Neural cell (in vitro differentiated cells): ENCODE results near the gene PTTG1. TPM values are rescaled to one million over a fixed set of nuclear protein-coding genes. Genes with fewer than 3 reads are reported as not detected.

Source experiments
- H2AFZ ChIP-seq: fragments of 200-600, 300-800 bp; sonication (generic), shearing (Covaris generic); 2 replicates; pipeline ENCODE4 v1.6.0; 2014; ENCODE audit warnings: low read depth, mild to moderate bottlenecking, antibody characterized with exemption, low read length, moderate library complexity
- H3F3A ChIP-seq: fragments of 200-600 bp; shearing (Covaris generic); 2 replicates; pipeline ENCODE4 v1.6.1; 2016; ENCODE audit warnings: mild to moderate bottlenecking, moderate library complexity, mixed read lengths, antibody characterized with exemption, low read length; ENCODE audit not compliant: insufficient read depth, poor library complexity, severe bottlenecking
- H3K27ac ChIP-seq: fragments of 200-600, 300-800 bp; sonication (generic), shearing (Covaris generic); 2 replicates; pipeline ENCODE4 v1.5.1; 2014; ENCODE audit warnings: mild to moderate bottlenecking, low read length, moderate library complexity
- H3K27me3 ChIP-seq: fragments of 300-800, 200-600 bp; sonication (generic), shearing (Covaris generic); 2 replicates; pipeline ENCODE4 v1.6.0; 2014; ENCODE audit warnings: mild to moderate bottlenecking, low read depth, low read length, moderate library complexity; ENCODE audit not compliant: insufficient read depth
- H3K36me3 ChIP-seq: fragments of 300-800, 200-600 bp; sonication (generic), shearing (Covaris generic); 2 replicates; pipeline ENCODE4 v1.5.1; 2014; ENCODE audit warnings: mild to moderate bottlenecking, antibody characterized with exemption, low read length, moderate library complexity; ENCODE audit not compliant: insufficient read depth
- H3K4me2 ChIP-seq: fragments of 300-800, 200-600 bp; sonication (generic), shearing (Covaris generic); 2 replicates; pipeline ENCODE4 v1.6.0; 2014; ENCODE audit warnings: mild to moderate bottlenecking, low read length
- H3K4me3 ChIP-seq: fragments of 300-800, 200-600 bp; sonication (generic), shearing (Covaris generic); 2 replicates; pipeline ENCODE4 v1.5.1; 2014; ENCODE audit warnings: mild to moderate bottlenecking, low read length, moderate library complexity
- H3K79me2 ChIP-seq: fragments of 200-600 bp; shearing (Covaris generic); replicated peaks from 2 replicates; pipeline ENCODE4 v1.6.0; 2014; ENCODE audit warnings: mild to moderate bottlenecking, low read length, moderate library complexity; ENCODE audit not compliant: insufficient read depth
- H3K9ac ChIP-seq: fragments of 300-800, 200-600 bp; sonication (generic), shearing (Covaris generic); 2 replicates; pipeline ENCODE4 v1.6.1; 2016; ENCODE audit warnings: mild to moderate bottlenecking, low read length, mixed read lengths
- H3K9me2 ChIP-seq: fragments of 200-600 bp; shearing (Covaris generic); 2 replicates; pipeline ENCODE4 v1.6.1; 2016; ENCODE audit warnings: mild to moderate bottlenecking, low read length, mixed read lengths; ENCODE audit not compliant: insufficient read depth
- H3K9me3 ChIP-seq: fragments of 200-600, 300-800 bp; sonication (generic), shearing (Covaris generic); 2 replicates; pipeline ENCODE4 v1.6.1; 2016; ENCODE audit warnings: mild to moderate bottlenecking, mixed run types, low read length, moderate library complexity, mixed read lengths
- H4K20me1 ChIP-seq: fragments of 200-600 bp; shearing (Covaris generic); 2 replicates; pipeline ENCODE4 v1.6.1; 2016; ENCODE audit warnings: mild to moderate bottlenecking, mixed run types; ENCODE audit not compliant: insufficient read depth
- EP300 ChIP-seq: fragments of 450-650 bp; conservative IDR thresholded peaks from 2 replicates; pipeline ENCODE4 v1.6.1; 2014; ENCODE audit warnings: antibody characterized with exemption, mild to moderate bottlenecking, moderate library complexity; ENCODE audit not compliant: poor library complexity, severe bottlenecking
- EZH2 ChIP-seq: fragments of 200-600, 300-800 bp; shearing (Covaris generic), sonication (generic); IDR thresholded peaks from 2 replicates; pipeline ENCODE4 v1.6.1; 2014; ENCODE audit warnings: antibody characterized with exemption, low read length, borderline replicate concordance, mild to moderate bottlenecking; ENCODE audit not compliant: insufficient read depth, poor library complexity, severe bottlenecking
- MXI1 ChIP-seq: fragments of 450-650 bp; conservative IDR thresholded peaks from 2 replicates; pipeline ENCODE4 v1.6.1; 2014; ENCODE audit warnings: antibody characterized with exemption, mild to moderate bottlenecking; ENCODE audit not compliant: poor library complexity, severe bottlenecking
- POLR2AphosphoS5 ChIP-seq: IDR thresholded peaks from 2 replicates; pipeline ENCODE4 v1.6.1; 2012
- RAD21 ChIP-seq: fragments of 450-650 bp; conservative IDR thresholded peaks from 2 replicates; pipeline ENCODE4 v1.6.1; 2014; ENCODE audit warnings: antibody characterized with exemption, mild to moderate bottlenecking, moderate library complexity
- REST ChIP-seq: IDR thresholded peaks from 2 replicates; pipeline ENCODE4 v1.6.1; 2012; ENCODE audit warnings: borderline replicate concordance
- SMC3 ChIP-seq: fragments of 450-650 bp; conservative IDR thresholded peaks from 2 replicates; pipeline ENCODE4 v1.6.1; 2014; ENCODE audit warnings: antibody characterized with exemption, mild to moderate bottlenecking, moderate library complexity; ENCODE audit not compliant: poor library complexity
- TAF1 ChIP-seq: IDR thresholded peaks from 2 replicates; pipeline ENCODE4 v1.6.1; 2012; ENCODE audit warnings: low read depth
- polyA plus RNA-seq: library from polyadenylated mRNA; depleted of rRNA; stranded (reverse); fragments of >200 nt; gene quantifications from 2 replicates; pipeline ENCODE4 v1.2.3, GENCODE V29; 2014
- TF ChIP-seq, protein P1 (sequence below): fragments of 450-650 bp; IDR thresholded peaks from 2 replicates; pipeline ENCODE4 v1.5.1; 2014; ENCODE audit warnings: antibody characterized with exemption, mild to moderate bottlenecking, moderate library complexity; ENCODE audit not compliant: poor library complexity, severe bottlenecking

PTTG1 gene
- polyA plus RNA-seq, 1 donor from 2014 or later = 42.6 TPM

- Histone ChIP-seq H4K20me1 (no peaks in the 10 kb centered on the region), H2AFZ (no peak overlapping the region), H3K36me3 (no peaks in the 10 kb centered on the region), H3K27me3 (no peaks in the 10 kb centered on the region), H3F3A (no peaks in the 10 kb centered on the region), H3K79me2 (no peaks in the 10 kb centered on the region), H3K9me2 (no peaks in the 10 kb centered on the region), H3K9me3 (peaks cover 4% of the 10 kb centered on the region), H3K9ac (no peak overlapping the region), H3K4me3 (no peak overlapping the region), H3K27ac (no peak overlapping the region), H3K4me2 (no peak overlapping the region)
- TF ChIP-seq SMC3 = no peak
- no peak for TF ChIP-seq EP300
- no peak for TF ChIP-seq POLR2AphosphoS5
- no peak for TF ChIP-seq RAD21
- no peak for TF ChIP-seq REST
- TF ChIP-seq MXI1 = no peak
- no peak for TF ChIP-seq TAF1
- TF ChIP-seq, protein P1, sequence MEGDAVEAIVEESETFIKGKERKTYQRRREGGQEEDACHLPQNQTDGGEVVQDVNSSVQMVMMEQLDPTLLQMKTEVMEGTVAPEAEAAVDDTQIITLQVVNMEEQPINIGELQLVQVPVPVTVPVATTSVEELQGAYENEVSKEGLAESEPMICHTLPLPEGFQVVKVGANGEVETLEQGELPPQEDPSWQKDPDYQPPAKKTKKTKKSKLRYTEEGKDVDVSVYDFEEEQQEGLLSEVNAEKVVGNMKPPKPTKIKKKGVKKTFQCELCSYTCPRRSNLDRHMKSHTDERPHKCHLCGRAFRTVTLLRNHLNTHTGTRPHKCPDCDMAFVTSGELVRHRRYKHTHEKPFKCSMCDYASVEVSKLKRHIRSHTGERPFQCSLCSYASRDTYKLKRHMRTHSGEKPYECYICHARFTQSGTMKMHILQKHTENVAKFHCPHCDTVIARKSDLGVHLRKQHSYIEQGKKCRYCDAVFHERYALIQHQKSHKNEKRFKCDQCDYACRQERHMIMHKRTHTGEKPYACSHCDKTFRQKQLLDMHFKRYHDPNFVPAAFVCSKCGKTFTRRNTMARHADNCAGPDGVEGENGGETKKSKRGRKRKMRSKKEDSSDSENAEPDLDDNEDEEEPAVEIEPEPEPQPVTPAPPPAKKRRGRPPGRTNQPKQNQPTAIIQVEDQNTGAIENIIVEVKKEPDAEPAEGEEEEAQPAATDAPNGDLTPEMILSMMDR = no peak
- TF ChIP-seq EZH2 = no peak
These were observed 35.6 kb downstream of the PTTG1 start for GRCh38 chr5:160457252-160457651.

- peaks cover 4% of the 10 kb centered on the region for H3K9me3 ChIP-seq
- H4K20me1 ChIP-seq = no peaks in the 10 kb centered on the region
- H3K36me3 ChIP-seq = no peaks in the 10 kb centered on the region
These were observed 37.4 kb downstream of the PTTG1 start for GRCh38 chr5:160458806-160459800.

More at GRCh38 chr5:160458806-160459800, 37.4 kb downstream of the PTTG1 start:
- H2AFZ ChIP-seq = no peak overlapping the region
- no peak overlapping the region for H3K4me3 ChIP-seq
- H3K9me2 ChIP-seq = no peaks in the 10 kb centered on the region
- H3K27ac ChIP-seq = no peak overlapping the region
- H3K9ac ChIP-seq = no peak overlapping the region
- TF ChIP-seq EZH2 = no peak
- TF ChIP-seq RAD21 = no peak
- H3K27me3 ChIP-seq = no peaks in the 10 kb centered on the region
- no peaks in the 10 kb centered on the region for H3F3A ChIP-seq
- no peaks in the 10 kb centered on the region for H3K79me2 ChIP-seq
- H3K4me2 ChIP-seq = no peak overlapping the region
